IPS DF 19.7 (cell line): ENCODE results near the gene TMEM63C.

Experiments used
- DNase-seq: peaks from one replicate; pipeline ENCODE4 v3.0.0-alpha.2; 2013; ENCODE audit warnings: low read depth, low spot score

The TMEM63C gene

GRCh38 chr14:77221241-77221871 is 39.8 kb downstream of the TMEM63C start:
- DNase-seq: no peak

GRCh38 chr14:77222546-77223225 is 41.1 kb downstream of the TMEM63C start:
- no peak for DNase-seq

DNA sequence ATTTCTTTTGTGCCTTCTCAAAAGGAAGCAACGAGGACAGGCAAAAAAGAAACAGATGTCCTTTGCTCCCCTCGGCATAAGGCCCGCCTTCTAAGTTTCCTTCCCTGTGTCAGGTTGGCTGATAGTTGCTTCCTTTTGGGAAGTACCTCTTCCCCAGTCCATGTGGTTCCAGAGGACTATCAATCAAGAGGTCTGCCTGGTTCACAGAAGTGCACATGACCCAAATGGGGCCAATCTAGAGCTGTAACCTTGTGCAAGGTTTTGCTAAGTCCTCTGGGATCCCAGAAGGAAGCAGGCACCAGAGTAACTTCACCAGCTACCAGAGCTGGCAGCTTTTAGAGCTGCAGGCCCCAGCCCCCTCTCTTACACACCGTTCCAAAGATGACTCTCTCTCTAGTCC is 42.6 kb downstream of the TMEM63C start:
- no peak for DNase-seq

DNA sequence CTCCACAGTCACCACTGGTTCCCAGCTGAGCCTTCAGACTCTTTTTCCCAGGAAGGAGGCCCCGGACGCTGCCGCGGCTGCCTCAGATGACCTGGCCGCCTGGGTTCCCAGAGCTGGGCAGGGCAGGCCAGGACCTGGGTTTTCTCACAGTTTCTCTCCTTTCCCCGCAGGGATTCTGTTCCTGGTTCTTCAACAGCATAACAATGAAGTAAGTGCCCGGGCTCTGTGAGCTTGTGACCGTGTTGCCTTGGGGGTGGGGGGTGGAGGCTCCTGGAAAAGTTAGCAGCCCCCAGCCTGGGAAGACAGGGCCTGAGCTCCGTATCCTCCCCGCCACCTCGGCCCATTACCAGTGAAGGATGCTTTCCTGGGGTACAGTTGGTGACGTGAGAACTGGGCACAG is 43.7 kb downstream of the TMEM63C start:
- no peak for DNase-seq

GRCh38 chr14:77225892-77226557 is 44.4 kb downstream of the TMEM63C start:
- DNase-seq: no peak

- DNase-seq: no peak
These were observed 46.5 kb downstream of the TMEM63C start for GRCh38 chr14:77228056-77228455.

- no peak for DNase-seq
These were observed 49.3 kb downstream of the TMEM63C start for GRCh38 chr14:77230914-77231313.

- no peak for DNase-seq
These were observed 50.1 kb downstream of the TMEM63C start for GRCh38 chr14:77231721-77232120.

- no peak for DNase-seq
These were observed 55.2 kb downstream of the TMEM63C start for GRCh38 chr14:77236814-77237213.

DNA sequence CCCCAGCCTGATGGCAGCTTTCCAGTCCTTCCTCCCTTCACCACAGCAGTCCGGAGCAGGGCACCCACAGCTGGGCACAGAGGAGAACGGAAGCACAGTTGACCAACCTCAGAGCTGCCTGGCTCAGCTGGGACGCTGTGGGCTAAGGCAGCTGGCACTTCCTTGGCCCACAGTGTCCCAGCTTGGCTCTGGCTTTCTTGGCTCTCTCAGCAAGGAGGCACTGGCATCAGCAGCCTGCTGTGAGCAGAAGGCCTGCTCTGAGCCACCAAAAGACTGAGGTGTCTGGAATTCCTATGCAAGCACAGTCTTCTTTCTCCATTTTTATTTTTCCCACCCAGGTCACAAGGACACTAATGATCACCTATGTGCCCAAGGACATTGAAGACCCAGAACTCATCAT is 56.8 kb downstream of the TMEM63C start:
- DNase-seq: no peak

GRCh38 chr14:77238996-77239395 is 57.4 kb downstream of the TMEM63C start:
- DNase-seq: no peak

DNA sequence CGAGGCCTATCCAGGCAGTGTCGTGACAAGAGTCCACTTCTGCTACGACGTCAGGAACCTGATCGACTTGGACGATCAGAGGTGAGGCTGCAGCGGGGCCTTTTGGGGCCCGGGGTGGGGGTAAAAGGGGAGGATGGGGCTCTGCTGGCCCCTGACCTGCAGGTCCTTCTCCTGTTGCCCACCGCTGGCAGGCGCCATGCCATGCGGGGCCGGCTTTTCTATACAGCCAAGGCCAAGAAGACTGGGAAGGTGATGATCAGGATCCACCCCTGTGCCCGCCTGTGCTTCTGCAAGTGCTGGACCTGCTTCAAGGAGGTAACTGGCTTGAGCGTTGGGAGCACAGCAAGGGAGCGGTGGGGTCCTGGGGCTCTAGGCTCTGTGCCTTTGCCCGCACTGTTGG is 57.8 kb downstream of the TMEM63C start:
- no peak for DNase-seq

- no peak for DNase-seq
These were observed 58.8 kb downstream of the TMEM63C start for GRCh38 chr14:77240336-77240915.

DNA sequence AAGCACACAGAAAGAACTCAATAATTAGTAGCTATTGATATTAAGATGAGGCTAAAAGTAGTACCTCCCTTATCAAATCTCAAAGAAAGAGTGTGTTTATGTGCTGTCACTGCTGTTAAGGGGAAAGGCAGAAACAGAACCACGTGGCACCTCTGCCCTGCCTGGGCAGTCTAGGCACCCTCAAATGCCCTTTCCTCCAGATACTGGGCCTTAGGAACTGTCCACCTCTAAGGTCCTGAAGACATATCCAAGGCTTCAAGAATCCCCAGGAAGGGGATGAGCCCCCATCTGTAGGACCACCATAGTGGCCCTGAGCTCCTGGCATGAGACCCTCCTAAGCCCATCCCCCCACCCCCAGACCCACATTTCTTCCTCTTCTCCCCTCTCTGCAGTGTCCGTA is 60.4 kb downstream of the TMEM63C start:
- DNase-seq: no peak

GRCh38 chr14:77242752-77243151 is 61.2 kb downstream of the TMEM63C start:
- DNase-seq: no peak

GRCh38 chr14:77243853-77244252 is 62.3 kb downstream of the TMEM63C start:
- DNase-seq: no peak

GRCh38 chr14:77245820-77246219 is 64.2 kb downstream of the TMEM63C start:
- DNase-seq: no peak

DNA sequence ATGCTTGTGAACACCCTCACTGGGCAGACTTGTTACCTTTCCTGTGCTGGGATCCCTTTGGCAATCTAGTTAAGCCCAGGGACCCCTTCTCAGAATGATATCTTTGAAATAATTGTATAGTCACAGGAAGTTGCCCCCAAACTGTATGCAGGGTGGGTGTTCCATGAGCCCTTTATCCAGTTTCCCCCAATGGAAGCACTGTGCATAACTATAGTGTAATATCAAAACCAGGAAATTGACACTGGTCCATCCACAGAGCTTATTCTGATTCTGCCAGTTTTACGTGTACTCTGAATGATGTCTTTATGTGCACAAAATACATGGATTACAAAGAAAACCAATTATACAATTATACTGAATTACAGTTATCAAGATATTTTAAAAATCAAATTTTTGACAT is 65.2 kb downstream of the TMEM63C start:
- no peak for DNase-seq

- no peak for DNase-seq
These were observed 67.1 kb downstream of the TMEM63C start for GRCh38 chr14:77248666-77249065.

GRCh38 chr14:77249286-77249685 is 67.7 kb downstream of the TMEM63C start:
- DNase-seq: no peak

- DNase-seq: no peak
These were observed 69.3 kb downstream of the TMEM63C start for GRCh38 chr14:77250927-77251326.

DNA sequence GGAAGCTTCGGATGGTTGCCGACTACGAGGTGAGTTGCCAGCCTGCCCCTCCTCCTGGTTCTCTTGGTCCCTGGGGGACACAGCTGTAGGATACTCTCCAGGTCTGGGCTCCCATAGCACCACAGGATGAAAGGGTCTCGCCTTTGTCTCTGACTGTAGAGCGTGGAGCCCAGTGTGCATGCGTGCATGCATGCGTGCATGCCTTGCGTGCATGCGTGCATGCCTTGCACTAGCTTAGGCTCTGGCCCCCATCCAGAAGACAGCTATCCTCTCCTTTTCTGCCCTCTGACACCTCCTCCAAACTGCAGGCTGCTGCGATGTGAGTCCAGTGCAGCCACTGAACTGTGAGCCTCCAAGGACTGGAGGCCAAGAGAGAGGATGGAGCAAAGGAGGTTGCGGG is 70.3 kb downstream of the TMEM63C start:
- DNase-seq: no peak
